ENCODE data around the gene ZP1. TPM values are rescaled to one million over a fixed set of nuclear protein-coding genes. Genes with fewer than 3 reads are reported as not detected.

The ZP1 gene
- total RNA-seq, 2 donors from 2014 or later, result not detected

GRCh38 chr11:60872124-60872960, 5.0 kb downstream of the ZP1 start:
- intact Hi-C loops (cut with DNase I), result no loop called here
- peak; percentile 73 for DNase-seq (ENCODE audit: low spot score)

- DNase-seq (ENCODE audit: low spot score), result peak; percentile 76
- intact Hi-C loops (cut with DNase I), result no loop called here
Measured at GRCh38 chr11:60872961-60873524, 5.7 kb downstream of the ZP1 start.

- intact Hi-C loops (cut with DNase I), result no loop called here
- DNase-seq (ENCODE audit: low spot score), result peak; percentile 65
Measured at GRCh38 chr11:60873533-60873932, 6.2 kb downstream of the ZP1 start.

- DNase-seq (ENCODE audit: low spot score), result no peak
- intact Hi-C loops (cut with DNase I), result no loop called here
Measured at GRCh38 chr11:60874421-60875365, 7.4 kb downstream of the ZP1 start.

- intact Hi-C loops (cut with DNase I), result no loop called here
Measured at GRCh38 chr11:60875366-60876167, 8.2 kb downstream of the ZP1 start.

GRCh38 chr11:60876168-60876485, 8.8 kb downstream of the ZP1 start:
- intact Hi-C loops (cut with DNase I), result no loop called here
- DNase-seq (ENCODE audit: low spot score), result no peak

More at GRCh38 chr11:60875366-60876167, 8.2 kb downstream of the ZP1 start:
- DNase-seq (ENCODE audit: low spot score), result no peak

GRCh38 chr11:60878245-60879101, 11.1 kb downstream of the ZP1 start:
- intact Hi-C loops (cut with DNase I), result no loop called here
- DNase-seq (ENCODE audit: low spot score), result no peak

GRCh38 chr11:60879104-60879503, 11.8 kb downstream of the ZP1 start:
- no peak for DNase-seq (ENCODE audit: low spot score)
- intact Hi-C loops (cut with DNase I), result no loop called here

GRCh38 chr11:60879971-60880588, 12.7 kb downstream of the ZP1 start:
- DNase-seq (ENCODE audit: low spot score), result no peak
- intact Hi-C loops (cut with DNase I), result no loop called here

- DNase-seq (ENCODE audit: low spot score), result no peak
- intact Hi-C loops (cut with DNase I), result no loop called here
Measured at GRCh38 chr11:60880643-60881282, 13.4 kb downstream of the ZP1 start.

GRCh38 chr11:60887556-60887955, 20.2 kb downstream of the ZP1 start:
- intact Hi-C loops (cut with DNase I), result no loop called here

GRCh38 chr11:60889869-60890311, 22.5 kb downstream of the ZP1 start:
- intact Hi-C loops (cut with DNase I), result no loop called here
- DNase-seq (ENCODE audit: low spot score), result no peak

More at GRCh38 chr11:60887556-60887955, 20.2 kb downstream of the ZP1 start:
- no peak for DNase-seq (ENCODE audit: low spot score)

- intact Hi-C loops (cut with DNase I), result no loop called here
Measured at GRCh38 chr11:60890696-60891095, 23.4 kb downstream of the ZP1 start.

GRCh38 chr11:60891103-60891741, 23.9 kb downstream of the ZP1 start:
- no peak for DNase-seq (ENCODE audit: low spot score)
- intact Hi-C loops (cut with DNase I), result no loop called here

More at GRCh38 chr11:60890696-60891095, 23.4 kb downstream of the ZP1 start:
- no peak for DNase-seq (ENCODE audit: low spot score)

GRCh38 chr11:60895687-60896086, 28.3 kb downstream of the ZP1 start:
- DNase-seq (ENCODE audit: low spot score), result no peak
- intact Hi-C loops (cut with DNase I), result loop anchor here (5.0 kb wide), 2 partner anchors 58 to 63 kb away; no protein-coding TSS in a partner anchor

- no peak for DNase-seq (ENCODE audit: low spot score)
- intact Hi-C loops (cut with DNase I), result loop anchor here (5.0 kb wide), 2 partner anchors 60 to 65 kb away; no protein-coding TSS in a partner anchor
Measured at GRCh38 chr11:60897496-60897895, 30.2 kb downstream of the ZP1 start.
